ENCODE data around the gene PRDM16. TPM values are rescaled to one million over a fixed set of nuclear protein-coding genes. Genes with fewer than 3 reads are reported as not detected.

The PRDM16 gene
- total and polyA plus RNA-seq, 2 of the 13 experiments (the other 11 are each of a cell fraction or from before 2014, with no cell fraction given), result 0.15 to 0.81 TPM

- no peak for TF ChIP-seq LCORL (IDR thresholded peaks at IDR 0.05)
- peak; percentile 40; the same call in 1 of the 2 replicates for TF ChIP-seq LCORL (CRISPR knock-in tag; IDR thresholded peaks at IDR 0.05)
- TF ChIP-seq ZNF557 (CRISPR knock-in tag; IDR thresholded peaks at IDR 0.05), result 0 out of 2 replicates have a peak, but pooled peaks have one; percentile 56
- TF ChIP-seq DDIT3 (CRISPR knock-in tag; IDR thresholded peaks at IDR 0.05), result no peak
- TF ChIP-seq ZNF576 (CRISPR knock-in tag; IDR thresholded peaks at IDR 0.05), result no peak
- no peak for TF ChIP-seq REPIN1 (CRISPR knock-in tag; IDR thresholded peaks at IDR 0.05; ENCODE audit: borderline replicate concordance, low read depth)
- no peak; the same call in 1 of the 2 replicates for TF ChIP-seq ZNF350 (CRISPR knock-in tag; IDR thresholded peaks at IDR 0.05; ENCODE audit: borderline replicate concordance, low read depth)
- peak; percentile 44; the same call in 1 of the 2 replicates for TF ChIP-seq HOXA3 (CRISPR knock-in tag; IDR thresholded peaks at IDR 0.05)
- no peak for TF ChIP-seq HNF4G (IDR thresholded peaks at IDR 0.05; ENCODE audit: borderline replicate concordance, low read depth, low read length)
- TF ChIP-seq HNF4G (CRISPR knock-in tag; IDR thresholded peaks at IDR 0.05; ENCODE audit: borderline replicate concordance, low read depth), result peak; percentile 53
- TF ChIP-seq ZNF383 (CRISPR knock-in tag; IDR thresholded peaks at IDR 0.05; ENCODE audit: borderline replicate concordance), result no peak
- TF ChIP-seq SOX5 (CRISPR knock-in tag; IDR thresholded peaks at IDR 0.05; ENCODE audit: borderline replicate concordance), result no peak
- 0 out of 2 replicates have a peak, but pooled peaks have one; percentile 49 for TF ChIP-seq ZNF225 (CRISPR knock-in tag; IDR thresholded peaks at IDR 0.05)
- no peak for TF ChIP-seq ZNF326 (CRISPR knock-in tag; IDR thresholded peaks at IDR 0.05; ENCODE audit: borderline replicate concordance)
- TF ChIP-seq ZNF704 (CRISPR knock-in tag; IDR thresholded peaks at IDR 0.05; ENCODE audit: borderline replicate concordance), result 0 out of 2 replicates have a peak, but pooled peaks have one; percentile 52
- no peak for TF ChIP-seq PAF1 (CRISPR knock-in tag; IDR thresholded peaks at IDR 0.05)
- no peak for TF ChIP-seq YEATS2 (CRISPR knock-in tag; IDR thresholded peaks at IDR 0.05; ENCODE audit: borderline replicate concordance)
- TF ChIP-seq ZNF780A (CRISPR knock-in tag; IDR thresholded peaks at IDR 0.05), result 0 out of 2 replicates have a peak, but pooled peaks have one; percentile 35
- TF ChIP-seq RAD21 (CRISPR knock-in tag; IDR thresholded peaks at IDR 0.05), result no peak
- TF ChIP-seq PHF8 (CRISPR knock-in tag; IDR thresholded peaks at IDR 0.05), result peak; percentile 72
- TF ChIP-seq ZNF607 (CRISPR knock-in tag; IDR thresholded peaks at IDR 0.05; ENCODE audit: borderline replicate concordance), result 0 out of 2 replicates have a peak, but pooled peaks have one; percentile 35
- TF ChIP-seq MEIS2 (CRISPR knock-in tag; IDR thresholded peaks at IDR 0.05), result no peak
- TF ChIP-seq RARG (CRISPR knock-in tag; IDR thresholded peaks at IDR 0.05; ENCODE audit: low read depth), result no peak
- no peak for TF ChIP-seq ZBTB37 (CRISPR knock-in tag; IDR thresholded peaks at IDR 0.05)
- TF ChIP-seq STAG1 (CRISPR knock-in tag; IDR thresholded peaks at IDR 0.05), result peak; percentile 18
- no peak for TF ChIP-seq KDM4B (CRISPR knock-in tag; IDR thresholded peaks at IDR 0.05)
- no peak for TF ChIP-seq ZNF124 (CRISPR knock-in tag; IDR thresholded peaks at IDR 0.05)
Measured at GRCh38 chr1:3070644-3071564, 1.9 kb downstream of the PRDM16 start (continued).
